ENCODE data around the gene C1QL2.

- no peak for TF ChIP-seq REST (IDR thresholded peaks at IDR 0.05; ENCODE audit: low read depth)
- no peak for TF ChIP-seq CEBPB (IDR thresholded peaks at IDR 0.05)
- no peak for TF ChIP-seq TAF1 (IDR thresholded peaks at IDR 0.05; ENCODE audit: low read depth)
- no peak for TF ChIP-seq TCF12 (IDR thresholded peaks at IDR 0.05; ENCODE audit: low read depth)
- no peak for TF ChIP-seq ZBTB7A (IDR thresholded peaks at IDR 0.05; ENCODE audit: low read depth)
- TF ChIP-seq CREB1 (IDR thresholded peaks at IDR 0.05; ENCODE audit: low read depth) = no peak
- TF ChIP-seq EP300 (IDR thresholded peaks at IDR 0.05; ENCODE audit: borderline replicate concordance) = no peak
- no peak for TF ChIP-seq USF1 (IDR thresholded peaks at IDR 0.05)
- TF ChIP-seq MAX (IDR thresholded peaks at IDR 0.05) = no peak
Observed at GRCh38 chr2:119192893-119193292, 34.3 kb upstream of the C1QL2 start.

Data from Ishikawa (cell line).